WTC11 (cell line): ENCODE data around the gene NT5C1A.

Source experiments
- CREB1 ChIP-seq: sonication (generic); formaldehyde crosslinking; IDR thresholded peaks from 2 replicates; pipeline ENCODE4 v1.8.0; 2023; ENCODE audit warnings: mild to moderate bottlenecking, missing genetic modification reagents
- HMGA2 ChIP-seq: fragments of 250-450 bp; sonication (Bioruptor Pico); IDR thresholded peaks from 2 replicates; pipeline ENCODE4 v1.4.0; 2021; ENCODE audit warnings: mild to moderate bottlenecking, moderate library complexity
- JAZF1 ChIP-seq: fragments of 250-450 bp; sonication (Bioruptor Pico); IDR thresholded peaks from 2 replicates; pipeline ENCODE4 v1.9.0; 2021; ENCODE audit warnings: moderate library complexity, mild to moderate bottlenecking, inconsistent platforms
- KAT7 ChIP-seq: sonication (generic); formaldehyde crosslinking; IDR thresholded peaks from 2 replicates; pipeline ENCODE4 v1.8.1; 2023; ENCODE audit warnings: missing genetic modification reagents, mild to moderate bottlenecking, borderline replicate concordance
- NR2C2 ChIP-seq: sonication (generic); formaldehyde crosslinking; IDR thresholded peaks from 2 replicates; pipeline ENCODE4 v1.8.0; 2022; ENCODE audit warnings: mild to moderate bottlenecking, missing genetic modification reagents
- ZNF263 ChIP-seq: sonication (generic); formaldehyde crosslinking; IDR thresholded peaks from 2 replicates; pipeline ENCODE4 v1.8.1; 2022; ENCODE audit warnings: low read depth, mild to moderate bottlenecking, moderate library complexity, missing genetic modification reagents
- TF ChIP-seq, protein P1 (sequence below): sonication (generic); formaldehyde crosslinking; IDR thresholded peaks from 2 replicates; pipeline ENCODE4 v1.8.1; 2022; ENCODE audit warnings: mild to moderate bottlenecking, missing genetic modification reagents, moderate library complexity, borderline replicate concordance
- TF ChIP-seq, protein P2 (sequence below): fragments of 200-600 bp; IDR thresholded peaks from 2 replicates; pipeline ENCODE4 v1.8.0; 2022; ENCODE audit warnings: antibody characterized with exemption

DNA sequence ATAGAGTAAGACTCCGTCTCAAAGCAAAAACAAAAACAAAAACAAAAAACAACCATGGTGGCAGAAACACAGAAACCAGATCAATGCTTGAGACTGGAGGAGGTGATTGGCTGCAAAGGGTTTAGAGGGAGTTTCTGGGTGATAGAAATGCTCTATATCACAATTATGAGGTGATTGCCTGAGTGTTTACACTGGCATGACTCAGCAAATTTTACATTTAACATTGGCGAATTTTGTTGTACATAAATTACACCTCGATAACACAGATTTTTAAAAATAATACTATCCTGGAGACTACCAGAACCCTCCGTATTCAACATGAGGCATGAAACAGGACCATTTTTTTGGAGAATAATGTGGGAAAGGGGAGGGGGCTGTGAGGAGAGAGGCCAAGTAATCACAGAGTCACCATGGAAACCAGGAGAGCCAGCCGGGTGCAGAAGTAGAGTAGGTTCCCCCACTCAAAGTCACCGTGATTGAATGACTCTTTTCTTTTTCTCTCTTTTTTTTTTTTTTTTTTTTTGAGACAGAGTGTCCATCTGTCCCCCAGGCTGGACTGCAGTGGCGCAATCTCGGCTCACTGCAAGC is 56.7 kb downstream of the NT5C1A start:
- TF ChIP-seq KAT7 (CRISPR knock-in tag) = no peak
- TF ChIP-seq, protein P1, sequence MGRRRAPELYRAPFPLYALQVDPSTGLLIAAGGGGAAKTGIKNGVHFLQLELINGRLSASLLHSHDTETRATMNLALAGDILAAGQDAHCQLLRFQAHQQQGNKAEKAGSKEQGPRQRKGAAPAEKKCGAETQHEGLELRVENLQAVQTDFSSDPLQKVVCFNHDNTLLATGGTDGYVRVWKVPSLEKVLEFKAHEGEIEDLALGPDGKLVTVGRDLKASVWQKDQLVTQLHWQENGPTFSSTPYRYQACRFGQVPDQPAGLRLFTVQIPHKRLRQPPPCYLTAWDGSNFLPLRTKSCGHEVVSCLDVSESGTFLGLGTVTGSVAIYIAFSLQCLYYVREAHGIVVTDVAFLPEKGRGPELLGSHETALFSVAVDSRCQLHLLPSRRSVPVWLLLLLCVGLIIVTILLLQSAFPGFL (CRISPR knock-in tag) = no peak
- TF ChIP-seq JAZF1 (CRISPR knock-in tag) = no peak
- no peak for TF ChIP-seq NR2C2
- TF ChIP-seq, protein P2, sequence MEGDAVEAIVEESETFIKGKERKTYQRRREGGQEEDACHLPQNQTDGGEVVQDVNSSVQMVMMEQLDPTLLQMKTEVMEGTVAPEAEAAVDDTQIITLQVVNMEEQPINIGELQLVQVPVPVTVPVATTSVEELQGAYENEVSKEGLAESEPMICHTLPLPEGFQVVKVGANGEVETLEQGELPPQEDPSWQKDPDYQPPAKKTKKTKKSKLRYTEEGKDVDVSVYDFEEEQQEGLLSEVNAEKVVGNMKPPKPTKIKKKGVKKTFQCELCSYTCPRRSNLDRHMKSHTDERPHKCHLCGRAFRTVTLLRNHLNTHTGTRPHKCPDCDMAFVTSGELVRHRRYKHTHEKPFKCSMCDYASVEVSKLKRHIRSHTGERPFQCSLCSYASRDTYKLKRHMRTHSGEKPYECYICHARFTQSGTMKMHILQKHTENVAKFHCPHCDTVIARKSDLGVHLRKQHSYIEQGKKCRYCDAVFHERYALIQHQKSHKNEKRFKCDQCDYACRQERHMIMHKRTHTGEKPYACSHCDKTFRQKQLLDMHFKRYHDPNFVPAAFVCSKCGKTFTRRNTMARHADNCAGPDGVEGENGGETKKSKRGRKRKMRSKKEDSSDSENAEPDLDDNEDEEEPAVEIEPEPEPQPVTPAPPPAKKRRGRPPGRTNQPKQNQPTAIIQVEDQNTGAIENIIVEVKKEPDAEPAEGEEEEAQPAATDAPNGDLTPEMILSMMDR = no peak
- no peak for TF ChIP-seq HMGA2
- no peak for TF ChIP-seq CREB1
- TF ChIP-seq ZNF263 = no peak
